ENCODE measurements around the gene KCNMA1.

- TF ChIP-seq EZH2 (IDR thresholded peaks at IDR 0.05) = no peak
- no peak for TF ChIP-seq ZFX (IDR thresholded peaks at IDR 0.05)
- TF ChIP-seq CTCF (IDR thresholded peaks at IDR 0.05 in 2 of 3, conservative IDR thresholded peaks at IDR 0.05 in 1 of 3; ENCODE audit: borderline replicate concordance in 1 of 3, insufficient read depth in 1 of 3, low read depth in 2 of 3, low read length in 2 of 3) = no peak
- TF ChIP-seq RAD21 (IDR thresholded peaks at IDR 0.05; ENCODE audit: low read depth) = no peak
- no peak for TF ChIP-seq MAX (IDR thresholded peaks at IDR 0.05)
- no peak for TF ChIP-seq POLR2AphosphoS5 (IDR thresholded peaks at IDR 0.05; ENCODE audit: low read depth, low read length)
- no peak for TF ChIP-seq POLR2A (IDR thresholded peaks at IDR 0.05; ENCODE audit: borderline replicate concordance, extremely low read depth, insufficient read depth, insufficient read length)
- no peak for TF ChIP-seq CEBPB (IDR thresholded peaks at IDR 0.05; ENCODE audit: low read depth)
- TF ChIP-seq YY1 (IDR thresholded peaks at IDR 0.05; ENCODE audit: extremely low read depth, insufficient replicate concordance, low read depth, low read length) = no peak
- TF ChIP-seq EZH2phosphoT487 (IDR thresholded peaks at IDR 0.05; ENCODE audit: borderline replicate concordance) = no peak
- no peak for TF ChIP-seq ELF1 (IDR thresholded peaks at IDR 0.05; ENCODE audit: borderline replicate concordance, low read depth)
- no peak for TF ChIP-seq ZNF274 (IDR thresholded peaks at IDR 0.05; ENCODE audit: low read depth, low read length)
- TF ChIP-seq SIN3A (IDR thresholded peaks at IDR 0.05; ENCODE audit: low read depth) = no peak
Measured at GRCh38 chr10:77220150-77220549, 417.5 kb downstream of the KCNMA1 start.

Data from HCT116 (cell line).